GM19099 (cell line): ENCODE data around the gene RABGAP1L.

Experiments used
- POLR2A ChIP-seq: IDR thresholded peaks from 3 replicates; pipeline ENCODE4 v1.6.1; 2011; ENCODE audit warnings: low read depth; ENCODE audit not compliant: insufficient read length; ENCODE audit errors: extremely low read depth

Gene RABGAP1L

DNA sequence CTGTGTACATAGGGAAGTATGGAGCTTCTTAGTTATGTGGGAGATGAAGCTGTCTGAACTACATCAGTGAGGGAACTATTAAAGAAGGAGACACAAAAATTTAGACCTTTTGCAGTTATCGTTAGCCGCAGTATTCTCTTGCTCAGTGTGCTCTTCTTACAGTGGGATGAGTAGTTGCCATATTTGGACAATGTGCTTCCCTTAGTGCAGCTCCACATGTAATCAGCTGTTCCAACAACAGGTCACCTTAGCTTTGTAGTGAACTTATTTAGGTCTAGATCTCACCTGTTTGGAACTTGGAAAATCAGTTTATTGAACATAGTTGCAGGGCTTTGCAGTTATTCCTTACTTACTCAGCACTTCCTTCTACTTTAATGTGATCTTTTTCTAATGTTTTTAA, 306.5 kb downstream of the RABGAP1L start:
- TF ChIP-seq POLR2A, result no peak

GRCh38 chr1:174466607-174467006, 307.3 kb downstream of the RABGAP1L start:
- TF ChIP-seq POLR2A, result no peak

- no peak for TF ChIP-seq POLR2A
Measured at GRCh38 chr1:174469052-174469451, 309.7 kb downstream of the RABGAP1L start.

DNA sequence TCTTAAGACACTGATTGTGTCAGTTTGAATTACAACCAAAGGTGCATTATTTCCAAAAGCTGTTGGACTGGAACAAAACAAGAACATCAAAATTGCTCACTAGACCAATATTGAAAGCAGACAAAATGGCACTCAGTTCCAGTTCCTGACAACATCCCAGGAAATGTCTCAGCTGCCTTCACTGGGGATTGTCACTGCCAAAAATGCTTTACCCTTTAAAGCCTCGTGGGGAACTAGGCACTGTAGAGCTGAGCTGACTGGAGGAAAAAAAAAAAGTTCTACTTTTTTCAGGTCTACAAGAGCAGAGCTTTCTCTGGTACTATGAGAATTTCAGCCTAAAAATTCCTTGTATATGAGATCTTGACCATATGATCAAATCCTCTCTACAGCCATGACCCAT, 310.4 kb downstream of the RABGAP1L start:
- TF ChIP-seq POLR2A, result no peak

DNA sequence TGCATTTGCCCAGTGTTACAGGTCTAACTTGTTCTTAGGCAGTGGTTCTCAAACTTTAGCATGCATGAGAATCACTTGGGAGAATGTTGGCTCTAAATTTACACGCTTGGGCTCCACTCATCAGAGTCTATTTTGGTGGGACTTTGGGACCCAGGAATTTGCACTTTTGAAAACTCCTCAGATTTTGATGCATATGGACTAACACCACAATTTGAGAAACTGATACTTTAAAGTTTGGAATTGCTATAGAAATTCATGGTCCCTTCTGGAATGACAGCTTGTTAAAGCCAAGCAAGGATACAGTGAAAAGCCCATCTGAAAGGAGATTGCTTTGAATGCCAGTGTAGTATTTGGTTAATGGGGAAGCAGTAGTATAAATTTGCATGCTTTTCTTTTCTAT, 320.0 kb downstream of the RABGAP1L start:
- no peak for TF ChIP-seq POLR2A

- no peak for TF ChIP-seq POLR2A
Measured at GRCh38 chr1:174480324-174480723, 321.0 kb downstream of the RABGAP1L start.

DNA sequence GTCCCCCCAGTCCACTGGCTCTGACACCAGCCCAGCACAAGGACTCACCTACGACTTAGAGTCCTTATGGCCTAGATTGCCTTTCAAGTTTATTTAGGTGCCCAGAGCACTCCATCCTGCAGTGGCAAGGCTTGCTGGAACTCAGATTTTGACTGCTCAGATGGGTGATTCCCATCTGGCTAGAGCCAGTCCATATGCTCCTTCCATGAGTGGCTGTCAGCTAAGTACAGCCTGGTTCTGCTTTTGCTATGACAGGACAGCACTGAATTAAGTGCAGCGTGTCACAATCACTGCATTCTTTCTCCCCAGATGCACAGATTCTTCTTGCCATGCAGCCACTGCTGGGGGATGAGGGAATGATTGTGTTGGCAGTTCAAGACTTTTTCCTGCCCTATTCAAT, 332.3 kb downstream of the RABGAP1L start:
- no peak for TF ChIP-seq POLR2A

- TF ChIP-seq POLR2A, result no peak
Measured at GRCh38 chr1:174497478-174497877, 338.2 kb downstream of the RABGAP1L start.

GRCh38 chr1:174519844-174520243, 360.5 kb downstream of the RABGAP1L start:
- TF ChIP-seq POLR2A, result no peak

GRCh38 chr1:174531751-174532150, 372.4 kb downstream of the RABGAP1L start:
- no peak for TF ChIP-seq POLR2A

DNA sequence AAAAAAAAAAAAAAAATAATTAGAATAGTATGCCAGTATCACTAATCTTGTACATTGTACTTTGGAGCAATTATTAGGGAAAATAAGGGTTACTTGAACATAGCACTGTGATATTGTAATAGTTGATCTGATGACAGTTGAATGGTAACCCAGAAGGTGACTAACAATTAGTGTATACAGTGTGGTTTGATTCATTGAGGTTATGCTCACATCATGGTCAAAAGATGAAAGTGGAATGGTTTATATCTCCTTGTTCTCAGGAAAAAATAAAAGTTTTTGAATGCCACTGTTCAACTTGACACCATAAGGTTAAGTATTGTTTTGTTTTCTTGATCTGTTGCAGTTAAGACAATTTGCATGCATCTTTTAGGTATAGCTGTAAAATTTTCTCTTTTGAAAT, 375.5 kb downstream of the RABGAP1L start:
- TF ChIP-seq POLR2A, result no peak

DNA sequence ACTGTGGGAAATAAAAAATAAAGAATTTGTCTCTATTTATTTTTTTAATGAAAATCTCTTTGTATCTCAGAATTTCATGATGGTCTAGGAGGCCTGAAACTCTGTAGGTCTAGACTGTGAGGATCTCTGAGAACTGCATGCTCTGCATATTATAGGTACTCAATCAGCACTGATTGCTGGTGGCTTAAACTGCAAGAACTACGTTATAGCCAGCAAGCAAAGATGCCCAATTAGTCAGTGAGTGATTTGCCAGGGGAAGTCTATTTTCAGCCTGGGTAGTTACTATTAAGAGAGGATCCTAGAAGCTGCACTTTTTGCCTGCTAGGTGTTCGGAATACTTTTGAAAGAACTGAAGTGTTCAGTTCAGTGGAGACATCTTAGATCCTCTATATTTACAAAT, 375.9 kb downstream of the RABGAP1L start:
- no peak for TF ChIP-seq POLR2A

DNA sequence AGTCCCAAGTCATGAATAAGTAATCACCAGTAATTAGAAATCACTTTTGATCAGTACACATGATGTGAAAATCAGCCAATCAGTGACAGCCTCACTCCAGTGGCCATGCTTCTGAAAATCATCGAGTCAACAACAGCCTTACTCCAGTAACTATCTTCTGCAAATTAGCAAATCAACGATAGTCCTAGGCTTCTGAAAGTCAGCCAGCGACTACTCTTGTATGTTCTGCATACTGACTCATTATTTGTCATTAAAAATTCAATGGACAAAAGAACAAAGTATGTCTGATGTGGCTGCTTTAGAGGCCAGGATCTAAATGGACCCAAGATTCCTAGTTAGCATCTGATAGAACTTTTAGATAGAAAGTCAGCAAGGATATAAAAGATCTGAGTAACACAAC, 391.0 kb downstream of the RABGAP1L start:
- no peak for TF ChIP-seq POLR2A

DNA sequence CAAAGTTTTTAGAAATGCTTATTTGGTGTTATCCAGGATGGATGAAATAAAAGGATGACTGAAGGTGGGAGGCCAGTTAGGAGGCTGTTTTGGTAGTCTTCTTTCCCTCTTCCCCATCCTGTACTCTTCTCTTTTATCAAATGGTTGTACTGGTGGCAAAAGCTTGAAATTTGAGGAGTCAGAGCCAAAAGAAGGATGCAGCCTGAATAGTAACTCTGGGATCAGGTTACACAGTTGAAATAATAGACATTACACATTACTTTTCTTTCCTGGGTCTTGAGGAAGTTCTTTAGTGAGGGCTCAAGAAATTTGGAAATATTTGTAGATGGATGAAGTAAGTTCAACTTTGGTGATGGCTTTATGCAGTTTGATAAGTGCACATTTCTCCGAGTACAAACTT, 397.1 kb downstream of the RABGAP1L start:
- TF ChIP-seq POLR2A, result no peak

DNA sequence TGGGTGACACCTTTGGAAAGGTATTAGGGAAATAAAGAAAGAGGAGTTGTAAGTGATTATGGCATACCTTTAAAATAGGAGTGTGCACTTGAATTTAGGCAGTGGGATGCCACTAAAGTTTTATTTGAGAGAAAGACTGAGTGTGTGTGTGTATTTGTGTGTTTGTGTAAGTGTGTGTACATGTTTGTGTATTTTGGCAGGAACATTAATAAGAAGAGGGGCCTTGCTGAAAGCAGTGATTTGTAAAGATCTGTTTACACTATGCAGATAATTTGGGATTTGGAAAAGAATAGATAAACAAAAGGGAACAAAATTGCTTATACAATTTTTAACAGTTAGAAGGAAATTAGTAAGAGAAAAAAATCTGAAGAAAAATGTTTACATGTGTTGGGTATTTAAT, 409.2 kb downstream of the RABGAP1L start:
- no peak for TF ChIP-seq POLR2A

GRCh38 chr1:174569240-174569639, 409.9 kb downstream of the RABGAP1L start:
- TF ChIP-seq POLR2A, result no peak

DNA sequence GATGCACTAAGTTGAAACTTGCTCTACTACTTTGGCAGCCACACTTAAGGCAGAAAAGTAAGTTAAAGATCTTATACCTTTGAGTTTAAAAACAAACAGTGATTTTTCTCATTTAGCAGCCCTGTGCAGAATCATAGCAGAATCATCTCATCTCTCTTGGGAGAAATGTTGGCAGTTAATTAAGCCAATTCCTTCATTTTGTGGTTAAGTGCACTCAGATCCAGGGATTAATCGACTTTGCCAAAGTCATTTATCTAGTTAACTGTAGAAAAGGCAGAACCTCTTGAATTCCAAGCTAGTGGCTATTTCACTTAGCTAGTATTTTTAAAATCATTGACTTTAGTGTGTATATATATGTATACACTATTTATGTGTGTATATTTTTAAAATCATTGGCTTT, 413.5 kb downstream of the RABGAP1L start:
- no peak for TF ChIP-seq POLR2A

DNA sequence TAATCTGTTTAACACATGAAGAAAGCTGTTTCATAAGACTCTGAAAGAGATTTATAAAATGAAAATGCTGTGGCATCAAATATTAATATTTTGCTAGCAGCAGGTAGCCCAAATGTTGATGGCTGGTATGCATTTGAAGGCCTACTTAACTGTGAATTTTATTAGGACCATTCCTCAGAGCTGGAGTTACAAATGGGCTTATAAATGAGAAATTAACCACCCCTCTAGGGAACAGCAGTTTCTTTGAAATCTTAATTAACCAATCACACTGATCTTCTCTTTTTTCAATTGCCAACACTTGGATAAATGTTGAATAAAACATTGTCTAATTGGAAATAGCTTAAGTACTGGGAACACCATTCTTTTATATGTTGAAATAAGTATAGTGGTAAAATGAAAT, 418.4 kb downstream of the RABGAP1L start:
- no peak for TF ChIP-seq POLR2A
